HG03342 (cell line): ENCODE measurements around the gene CRYGC.

Experiments
- ATAC-seq: cut with Tn5 transposase; IDR thresholded peaks from one replicate; pipeline ENCODE4 v1.9.1; 2021; ENCODE audit warnings: mild to moderate bottlenecking, moderate library complexity; ENCODE audit not compliant: unreplicated experiment

The CRYGC gene, protein sequence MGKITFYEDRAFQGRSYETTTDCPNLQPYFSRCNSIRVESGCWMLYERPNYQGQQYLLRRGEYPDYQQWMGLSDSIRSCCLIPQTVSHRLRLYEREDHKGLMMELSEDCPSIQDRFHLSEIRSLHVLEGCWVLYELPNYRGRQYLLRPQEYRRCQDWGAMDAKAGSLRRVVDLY

GRCh38 chr2:208129744-208130711 is at the start of gene CRYGC:
Gene CRYGC (minus strand): TSS chr2:208129828. CDS start chr2:208129792, 36 bp downstream.
- ATAC-seq: no peak

DNA sequence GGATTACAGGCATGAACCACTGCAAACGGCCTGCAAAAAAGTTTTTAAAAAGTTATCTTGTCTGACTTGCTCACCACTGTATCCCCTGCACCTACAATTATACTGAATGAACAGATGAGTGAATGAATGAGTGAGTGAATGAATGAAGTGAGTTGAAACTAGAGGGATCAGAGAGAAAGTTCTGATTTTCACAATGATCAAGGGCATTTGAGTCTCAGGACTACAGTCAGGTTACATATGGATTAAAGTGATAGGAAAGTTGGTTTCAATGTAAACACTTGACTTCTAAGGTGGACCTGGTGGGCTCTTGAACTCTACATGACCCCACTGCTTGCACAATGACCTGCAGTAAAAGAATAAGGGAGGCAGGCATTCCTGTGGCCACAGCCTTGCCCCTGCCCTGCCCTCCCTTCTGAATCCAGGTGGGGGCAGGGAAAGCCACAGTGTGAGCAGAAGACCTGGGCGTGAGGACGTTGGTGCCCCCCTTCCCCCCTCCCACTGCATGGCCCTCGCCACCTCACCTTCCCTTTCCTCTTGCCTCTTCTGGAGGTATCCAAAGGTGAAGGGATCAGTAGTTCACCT is 49.5 kb upstream of the CRYGC start:
- no peak for ATAC-seq

DNA sequence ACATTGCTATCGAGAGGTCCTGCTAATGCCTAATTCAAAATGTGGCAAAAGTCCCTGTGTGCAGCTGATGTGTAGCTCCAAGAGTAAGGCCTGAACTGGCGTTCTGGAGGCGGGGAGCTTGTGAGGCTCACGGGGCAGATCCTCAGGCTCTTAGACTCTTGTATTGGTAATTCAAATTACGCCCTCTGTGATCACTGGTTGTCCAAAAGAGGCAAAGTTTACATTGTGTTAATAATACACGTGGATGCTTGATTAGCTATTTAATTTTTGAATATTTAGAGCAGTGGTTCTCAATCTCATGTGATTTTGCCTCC is 46.2 kb upstream of the CRYGC start:
- no peak for ATAC-seq

DNA sequence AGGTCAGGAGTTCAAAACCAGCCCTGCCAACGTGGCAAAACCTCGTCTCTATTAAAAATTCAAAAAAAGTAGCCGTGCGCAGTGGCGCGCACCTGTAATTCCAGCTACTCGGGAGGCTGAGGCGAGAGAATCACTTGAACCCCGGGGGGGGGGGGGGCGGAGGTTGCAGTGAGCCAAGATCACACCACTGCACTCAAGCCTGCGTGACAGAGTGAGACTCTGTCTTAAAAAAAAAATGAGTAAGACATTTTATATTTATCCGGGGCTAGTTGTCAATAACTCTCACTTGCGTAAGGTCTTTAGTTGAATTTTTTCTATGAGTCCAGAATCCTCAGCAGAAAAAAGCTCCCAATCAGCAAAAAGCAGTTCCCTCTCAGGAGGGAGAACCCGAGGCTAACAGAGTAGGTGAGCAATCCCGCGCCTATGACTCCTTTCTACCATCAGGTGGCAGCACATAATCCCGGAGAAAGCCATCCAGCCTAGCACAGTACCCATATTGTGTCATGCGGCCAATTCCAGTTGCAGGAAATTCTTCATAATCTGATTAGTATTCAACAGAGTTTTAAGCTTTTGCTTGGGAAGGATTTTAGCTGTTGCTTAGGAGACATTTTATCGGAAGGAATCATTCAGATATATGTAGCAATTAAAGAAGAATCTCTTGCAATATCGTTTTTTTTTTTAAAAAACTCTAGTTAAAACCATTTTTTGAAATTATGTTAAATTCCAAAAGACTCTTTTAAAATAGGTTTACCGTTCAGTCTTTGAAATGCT is 45.6 kb upstream of the CRYGC start:
- peak; percentile 99 for ATAC-seq

GRCh38 chr2:208174144-208174543 is 44.5 kb upstream of the CRYGC start:
- no peak for ATAC-seq

- ATAC-seq: no peak
These were observed 42.5 kb upstream of the CRYGC start for GRCh38 chr2:208172125-208172524.

- no peak for ATAC-seq
These were observed 35.5 kb upstream of the CRYGC start for GRCh38 chr2:208164951-208165755.

GRCh38 chr2:208163489-208163888 is 33.9 kb upstream of the CRYGC start, which contains the start of gene CRYGA:
Gene CRYGA (minus strand): TSS chr2:208163589. CDS start chr2:208163556, 33 bp downstream.
- ATAC-seq: no peak

GRCh38 chr2:208156439-208156838 is 26.8 kb upstream of the CRYGC start:
- no peak for ATAC-seq

DNA sequence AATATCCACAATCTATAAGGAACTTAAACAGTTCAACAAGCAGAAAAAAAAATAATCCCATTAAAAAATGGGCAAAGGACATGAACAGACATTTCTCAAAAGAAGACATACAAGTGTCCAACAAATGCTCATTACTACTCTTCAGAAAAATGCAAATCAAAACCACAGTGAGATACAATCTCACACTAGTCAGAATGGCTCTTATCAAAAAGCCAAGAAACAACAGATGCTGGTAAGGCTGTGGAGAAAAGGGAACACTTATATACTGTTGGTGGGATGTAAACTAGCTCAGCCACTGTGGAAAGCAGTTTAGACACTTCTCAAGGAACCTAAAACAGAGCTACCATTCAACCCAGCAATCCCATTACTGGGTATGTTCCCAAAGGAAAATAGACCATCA is 23.5 kb upstream of the CRYGC start:
- no peak for ATAC-seq

DNA sequence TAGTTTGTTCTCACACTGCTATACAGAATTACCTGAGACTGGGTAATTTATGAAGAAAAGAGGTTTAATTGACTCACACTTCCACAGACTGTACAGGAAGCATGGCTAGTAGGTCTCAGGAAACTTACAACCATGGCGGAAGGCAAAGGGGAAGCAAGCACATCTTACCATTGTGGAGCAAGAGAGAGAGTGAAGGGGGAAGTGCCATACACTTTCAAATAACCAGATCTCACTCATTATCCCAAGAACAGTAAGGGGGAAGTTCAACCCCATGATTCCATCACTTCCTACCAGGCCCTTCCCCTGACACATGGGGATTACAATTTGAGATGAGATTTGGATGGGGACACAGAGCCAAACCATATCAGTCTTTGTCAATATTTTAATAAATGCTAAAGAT is 21.3 kb upstream of the CRYGC start:
- no peak for ATAC-seq

- ATAC-seq: no peak
These were observed 20.5 kb upstream of the CRYGC start for GRCh38 chr2:208150094-208150493.

DNA sequence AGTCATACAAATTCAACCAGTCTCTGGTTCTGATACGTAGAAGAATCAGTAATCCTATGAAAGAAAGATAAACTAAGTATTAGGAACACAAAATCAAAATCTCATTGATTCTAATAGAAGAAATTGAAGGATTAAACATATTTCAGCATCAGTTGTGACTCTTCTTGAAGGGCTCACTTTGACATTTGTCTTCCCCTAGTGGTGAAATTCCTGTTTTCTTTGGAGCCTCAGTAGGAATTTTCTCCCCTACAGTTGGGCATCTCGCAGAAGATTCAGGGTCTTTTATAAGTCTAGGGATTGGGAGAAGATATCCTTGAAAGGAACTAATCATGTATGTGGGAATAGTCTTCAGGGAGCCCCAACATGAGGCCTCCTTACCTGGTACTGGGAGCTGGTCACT is 19.2 kb upstream of the CRYGC start:
- ATAC-seq: no peak

DNA sequence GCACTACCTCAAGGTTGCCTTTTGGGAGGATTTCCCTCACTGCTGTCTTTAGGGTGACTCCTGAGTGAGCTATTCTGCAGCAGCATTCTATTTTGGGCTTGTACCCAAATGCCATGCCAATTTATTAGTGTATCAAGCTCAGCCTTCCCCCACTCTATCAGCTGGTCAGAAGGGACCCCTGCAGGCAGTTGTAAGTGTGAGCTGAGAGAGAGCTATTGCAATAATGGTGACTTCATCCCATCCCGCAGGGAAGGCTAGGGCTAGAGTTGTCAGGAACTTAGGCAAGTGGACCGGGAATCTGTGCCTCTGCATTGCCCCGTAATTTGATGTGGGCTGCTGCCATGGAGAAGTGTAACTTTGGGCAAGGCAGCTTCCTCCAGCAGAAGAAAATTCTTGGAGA is 18.1 kb upstream of the CRYGC start:
- no peak for ATAC-seq

DNA sequence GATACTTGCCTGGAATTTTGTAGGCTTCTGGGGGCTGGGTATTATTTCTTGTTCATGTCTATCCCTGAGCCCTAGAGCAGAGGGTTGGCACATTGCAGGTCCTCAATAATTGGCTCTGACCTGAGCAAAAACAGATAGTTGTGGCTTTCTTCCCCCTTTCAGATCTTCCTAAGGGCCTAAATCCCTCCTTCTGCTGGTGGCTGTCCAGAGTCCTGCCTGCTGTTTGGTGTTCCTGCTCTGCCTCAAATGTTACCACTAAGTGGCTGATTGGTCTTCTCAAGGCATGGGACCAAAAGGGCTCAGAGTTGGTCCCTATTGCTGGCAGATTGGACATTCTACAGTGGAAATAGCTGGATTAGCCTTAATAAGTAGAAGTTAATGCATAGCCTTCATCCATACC is 17.4 kb upstream of the CRYGC start:
- no peak for ATAC-seq

- no peak for ATAC-seq
These were observed 16.4 kb upstream of the CRYGC start, which contains the start of gene CRYGB for GRCh38 chr2:208146006-208146405. Gene CRYGB (minus strand): TSS chr2:208146158. CDS start chr2:208146120, 38 bp downstream.

- no peak for ATAC-seq
These were observed 13.5 kb upstream of the CRYGC start for GRCh38 chr2:208142925-208143799.

DNA sequence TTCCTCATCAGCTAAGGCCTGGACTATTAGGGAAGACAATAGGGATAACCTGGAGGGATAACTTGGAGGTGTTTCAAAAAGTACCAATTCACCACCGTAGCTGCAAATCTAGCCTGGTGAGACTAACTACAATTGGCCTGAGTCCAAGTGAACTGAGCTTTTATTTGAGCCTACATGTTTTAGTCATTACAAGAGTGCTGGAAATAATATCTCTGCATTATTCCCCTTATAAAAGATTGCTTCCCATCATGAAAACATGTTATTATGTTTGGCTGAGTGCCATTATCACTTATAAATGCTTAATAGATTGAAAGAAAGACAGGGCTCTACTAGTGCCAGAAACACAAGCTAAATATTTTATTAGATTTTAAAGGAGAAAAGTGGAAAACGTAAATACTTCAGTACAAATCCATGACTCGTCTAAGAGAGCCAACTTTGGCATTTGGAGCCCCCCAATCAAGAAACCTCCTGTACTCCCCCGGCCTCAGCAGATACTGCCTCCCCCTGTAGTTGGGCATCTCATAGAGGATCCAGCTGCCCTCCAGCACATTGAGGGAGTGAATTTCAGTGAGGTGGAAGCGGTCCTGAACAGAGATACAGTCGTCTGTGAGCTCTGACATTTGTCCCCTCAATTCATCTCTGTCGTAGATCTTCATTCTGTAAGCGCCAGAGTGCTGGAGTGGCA is 12.8 kb upstream of the CRYGC start:
- no peak for ATAC-seq

GRCh38 chr2:208139447-208139846 is 9.8 kb upstream of the CRYGC start:
- no peak for ATAC-seq
